GM03348 (cell line): ENCODE measurements around the gene AHCTF1.
"Not testable (repeated sequence)": the region's sequence is repeated elsewhere in the genome, so short reads cannot be mapped to it uniquely, and the experiment has no call there.

Experiments used
- DNase-seq: peaks from one replicate; pipeline ENCODE4 v3.0.0; 2012; ENCODE audit warnings: low spot score

The AHCTF1 gene

GRCh38 chr1:246916026-246916923 lies 15.5 kb downstream of the AHCTF1 start:
- DNase-seq, result not testable (repeated sequence)

DNA sequence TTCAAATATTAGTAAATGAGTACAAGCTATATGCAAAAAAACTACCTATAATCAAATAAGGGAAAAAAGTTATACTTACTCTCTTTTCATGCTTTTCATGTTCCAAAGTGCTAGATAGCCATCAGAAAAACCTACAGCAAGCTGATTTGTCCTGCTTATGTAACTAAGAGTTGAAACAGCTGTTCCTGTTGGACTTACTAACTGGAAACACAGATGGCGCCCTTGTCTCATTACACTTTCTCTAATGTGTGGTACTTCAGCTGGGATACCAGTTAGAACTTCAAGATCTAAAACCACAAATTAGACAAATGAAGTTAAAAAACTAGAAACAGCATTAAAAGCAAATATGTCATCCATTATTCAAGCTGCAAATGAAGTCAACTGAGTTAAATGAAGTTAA lies 24.3 kb downstream of the AHCTF1 start:
- DNase-seq, result peak; percentile 21

- DNase-seq, result no peak
These were observed 24.9 kb downstream of the AHCTF1 start for GRCh38 chr1:246906833-246907232.

- DNase-seq, result no peak
These were observed 29.9 kb downstream of the AHCTF1 start for GRCh38 chr1:246901874-246902273.

GRCh38 chr1:246897302-246897701 lies 34.4 kb downstream of the AHCTF1 start:
- no peak for DNase-seq

GRCh38 chr1:246893191-246893939 lies 38.4 kb downstream of the AHCTF1 start:
- DNase-seq, result no peak

DNA sequence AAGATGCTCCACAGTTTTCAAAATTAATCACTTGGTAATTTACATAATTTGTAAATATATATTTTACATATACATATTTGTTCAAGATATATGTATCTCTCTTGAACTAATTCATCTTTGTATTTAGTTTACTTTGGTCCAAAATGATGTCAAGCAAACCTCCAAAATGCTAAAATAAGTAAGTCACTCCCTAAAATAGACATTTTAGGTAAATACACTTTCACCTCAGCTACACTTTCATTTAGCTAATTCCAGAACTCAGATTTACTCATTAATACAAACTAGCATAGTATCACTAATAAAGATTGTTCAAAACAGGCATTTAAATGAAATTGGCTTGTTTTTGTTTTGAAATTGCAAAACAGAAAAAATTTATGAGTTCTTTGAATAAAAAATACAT lies 40.6 kb downstream of the AHCTF1 start:
- no peak for DNase-seq

DNA sequence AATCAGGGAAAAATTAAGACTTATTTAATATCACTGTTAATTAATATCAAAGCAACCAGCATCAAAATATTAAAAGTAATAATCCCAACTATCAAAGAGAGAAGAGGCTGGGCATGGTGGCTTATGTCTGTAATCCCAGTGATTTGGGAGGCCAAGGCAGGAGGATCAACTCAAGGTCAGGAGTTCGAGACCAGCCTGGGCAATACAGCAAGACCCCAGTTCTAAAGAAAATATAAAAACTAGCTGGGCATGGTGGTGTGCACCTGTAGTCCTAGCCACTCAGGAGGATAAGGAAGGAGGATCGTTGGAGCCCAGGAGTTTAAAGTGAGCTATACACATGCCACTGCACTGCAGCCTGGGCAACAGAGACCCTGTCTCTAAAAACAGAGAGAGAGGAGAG lies 43.2 kb downstream of the AHCTF1 start:
- no peak for DNase-seq

GRCh38 chr1:246885389-246885788 lies 46.4 kb downstream of the AHCTF1 start:
- DNase-seq, result not testable (repeated sequence)

- no peak for DNase-seq
These were observed 53.2 kb downstream of the AHCTF1 start for GRCh38 chr1:246878551-246878950.

GRCh38 chr1:246876431-246876830 lies 55.3 kb downstream of the AHCTF1 start:
- DNase-seq, result no peak

- DNase-seq, result peak; percentile 33
These were observed 56.4 kb downstream of the AHCTF1 start for GRCh38 chr1:246875041-246876026.

- DNase-seq, result no peak
These were observed 65.8 kb downstream of the AHCTF1 start for GRCh38 chr1:246865921-246866320.

- DNase-seq, result not testable (repeated sequence)
These were observed 68.0 kb downstream of the AHCTF1 start for GRCh38 chr1:246863791-246864190.

- DNase-seq, result no peak
These were observed 71.3 kb downstream of the AHCTF1 start for GRCh38 chr1:246860401-246860800.

DNA sequence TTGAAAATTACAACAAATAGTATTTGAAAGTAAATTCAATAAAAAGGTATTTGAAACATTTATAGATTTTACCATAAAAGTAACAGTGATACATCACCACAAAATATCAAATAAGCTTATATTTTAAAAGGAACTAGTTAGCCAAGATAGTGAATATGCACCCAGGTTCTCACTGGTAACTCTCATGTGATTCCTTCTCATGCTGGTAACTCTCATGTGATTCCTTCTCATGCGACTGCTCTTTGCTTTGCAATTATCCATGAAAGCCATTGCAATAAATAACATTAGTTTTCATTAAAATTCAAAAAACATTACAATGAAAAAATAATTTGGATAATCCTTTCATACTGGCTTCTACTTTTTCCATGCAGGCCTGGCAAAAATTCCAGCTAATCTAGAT lies 75.4 kb downstream of the AHCTF1 start:
- DNase-seq, result no peak

- DNase-seq, result not testable (repeated sequence)
These were observed 81.1 kb downstream of the AHCTF1 start for GRCh38 chr1:246850640-246851039.

DNA sequence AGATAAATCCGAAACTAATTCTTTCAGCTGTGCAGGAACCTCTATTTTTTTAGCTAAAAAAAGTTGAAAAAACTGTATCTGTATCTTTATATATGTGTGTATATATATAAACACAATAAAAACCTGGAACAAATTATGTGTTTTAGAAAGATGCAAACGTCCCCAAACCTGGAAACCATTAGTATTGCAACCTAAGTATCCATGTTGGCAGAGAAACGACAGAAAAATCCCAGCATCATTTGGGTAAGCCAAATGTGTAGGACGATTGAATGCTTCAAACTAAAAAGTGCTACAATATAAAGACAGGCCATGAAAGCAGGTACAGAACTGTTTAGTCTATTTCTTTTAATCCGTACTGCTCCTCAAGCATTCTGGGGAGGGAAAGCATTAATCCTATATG lies 87.9 kb downstream of the AHCTF1 start:
- DNase-seq, result no peak

DNA sequence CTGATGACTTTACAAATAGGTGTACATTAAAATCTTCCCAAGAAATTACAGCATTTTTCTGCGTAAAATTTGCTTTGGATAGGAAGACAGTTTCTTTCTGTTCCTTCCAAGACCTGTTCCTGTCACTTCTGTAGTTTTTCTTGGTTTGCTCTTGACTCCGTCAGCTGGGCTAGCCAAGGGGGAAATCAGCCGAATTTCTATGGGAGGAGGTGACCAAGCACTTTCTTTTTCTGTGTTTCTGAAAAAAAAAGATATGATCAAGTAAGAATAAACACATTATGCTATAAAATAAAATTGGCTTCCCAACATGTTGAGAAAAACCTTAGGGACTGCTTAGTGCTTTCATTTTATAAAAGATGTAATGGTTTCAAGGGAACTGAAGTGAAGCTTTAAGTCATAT lies 91.0 kb downstream of the AHCTF1 start:
- not testable (repeated sequence) for DNase-seq

GRCh38 chr1:246838118-246838456 lies 93.7 kb downstream of the AHCTF1 start:
- no peak for DNase-seq

- no peak for DNase-seq
These were observed 94.2 kb downstream of the AHCTF1 start for GRCh38 chr1:246837418-246838117.
